ENCODE results near the gene ERAP2. TPM values are rescaled to one million over a fixed set of nuclear protein-coding genes. Genes with fewer than 3 reads are reported as not detected.

ERAP2 gene
- polyA plus RNA-seq, 1 donor (not counting 4 experiments of a cell fraction or from before 2014, with no cell fraction given), result 41.0 TPM

DNA sequence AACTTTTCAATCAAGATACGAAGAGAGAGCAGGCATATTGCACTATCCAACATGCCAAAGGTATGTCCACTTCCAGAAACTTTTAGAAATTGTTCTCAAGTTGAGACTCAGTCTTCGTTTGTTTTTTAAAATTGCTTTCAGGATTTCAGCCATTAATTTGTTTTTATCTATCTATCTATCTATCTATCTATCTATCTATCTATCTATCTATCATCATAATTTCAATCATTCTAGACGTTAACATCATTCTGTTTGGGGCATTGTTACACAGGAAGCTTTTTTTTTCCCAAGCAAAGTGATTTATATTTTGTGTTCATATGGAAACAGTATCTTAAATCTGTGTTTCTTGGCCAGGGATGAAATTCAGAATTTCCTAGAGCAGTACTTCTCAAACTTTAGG, 7.6 kb downstream of the ERAP2 start:
- dilution Hi-C loops (cut with MboI; ENCODE audit: extremely low pct_ligation_motif_present, low sequenced_read_pairs), result no loop called here
- Histone ChIP-seq H3K36me3 (ENCODE audit: control insufficient read depth in 2 of 2, extremely low read depth in 1 of 2, insufficient read depth in 2 of 2, low read length in 2 of 2) (peaks cover 2 to 5% of the 10 kb centered on the region in 2 experiments), H3K4me3 (ENCODE audit: control insufficient read depth in 2 of 3, extremely low read depth in 1 of 3, insufficient read depth in 2 of 3, low read depth in 1 of 3, low read length in 3 of 3) (no peak overlapping the region), H3K4me1 (ENCODE audit: control insufficient read depth, extremely low read depth, insufficient read depth, low read length) (peaks cover 27% of the 10 kb centered on the region), H4K20me1 (ENCODE audit: control insufficient read depth, extremely low read depth, insufficient read depth, low read length) (no peaks in the 10 kb centered on the region), H3K4me2 (ENCODE audit: control insufficient read depth, extremely low read depth, insufficient read depth, low read depth, low read length) (no peak overlapping the region), H3K9me3 (ENCODE audit: control insufficient read depth, low read depth, low read length) (no peaks in the 10 kb centered on the region), H2AFZ (ENCODE audit: control insufficient read depth, low read length) (no peak overlapping the region), H3K79me2 (ENCODE audit: control insufficient read depth, insufficient read depth, low read length) (no peaks in the 10 kb centered on the region), H3K27ac (ENCODE audit: control insufficient read depth, insufficient read depth, low read length) (no peak overlapping the region), H3K27me3 (ENCODE audit: control insufficient read depth, extremely low read depth, insufficient read depth, low read length) (no peaks in the 10 kb centered on the region), H3K9ac (ENCODE audit: control insufficient read depth, extremely low read depth, insufficient read depth, low read length) (no peak overlapping the region), H3K9me1 (ENCODE audit: control insufficient read depth, extremely low read depth, insufficient read depth, low read length) (no peaks in the 10 kb centered on the region)
- DNase-seq (ENCODE audit: low read depth, low spot score), result no peak
- FAIRE-seq, result no peak
- TF ChIP-seq, protein P1, sequence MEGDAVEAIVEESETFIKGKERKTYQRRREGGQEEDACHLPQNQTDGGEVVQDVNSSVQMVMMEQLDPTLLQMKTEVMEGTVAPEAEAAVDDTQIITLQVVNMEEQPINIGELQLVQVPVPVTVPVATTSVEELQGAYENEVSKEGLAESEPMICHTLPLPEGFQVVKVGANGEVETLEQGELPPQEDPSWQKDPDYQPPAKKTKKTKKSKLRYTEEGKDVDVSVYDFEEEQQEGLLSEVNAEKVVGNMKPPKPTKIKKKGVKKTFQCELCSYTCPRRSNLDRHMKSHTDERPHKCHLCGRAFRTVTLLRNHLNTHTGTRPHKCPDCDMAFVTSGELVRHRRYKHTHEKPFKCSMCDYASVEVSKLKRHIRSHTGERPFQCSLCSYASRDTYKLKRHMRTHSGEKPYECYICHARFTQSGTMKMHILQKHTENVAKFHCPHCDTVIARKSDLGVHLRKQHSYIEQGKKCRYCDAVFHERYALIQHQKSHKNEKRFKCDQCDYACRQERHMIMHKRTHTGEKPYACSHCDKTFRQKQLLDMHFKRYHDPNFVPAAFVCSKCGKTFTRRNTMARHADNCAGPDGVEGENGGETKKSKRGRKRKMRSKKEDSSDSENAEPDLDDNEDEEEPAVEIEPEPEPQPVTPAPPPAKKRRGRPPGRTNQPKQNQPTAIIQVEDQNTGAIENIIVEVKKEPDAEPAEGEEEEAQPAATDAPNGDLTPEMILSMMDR (optimal IDR thresholded peaks at IDR 0.05 in 1 of 3, IDR thresholded peaks at IDR 0.05 in 1 of 3, conservative IDR thresholded peaks at IDR 0.05 in 1 of 3; ENCODE audit: extremely low read depth in 1 of 3, insufficient read depth in 2 of 3, low read length in 3 of 3), result no peak
- TF ChIP-seq EZH2 (IDR thresholded peaks at IDR 0.05; ENCODE audit: low read length), result no peak

DNA sequence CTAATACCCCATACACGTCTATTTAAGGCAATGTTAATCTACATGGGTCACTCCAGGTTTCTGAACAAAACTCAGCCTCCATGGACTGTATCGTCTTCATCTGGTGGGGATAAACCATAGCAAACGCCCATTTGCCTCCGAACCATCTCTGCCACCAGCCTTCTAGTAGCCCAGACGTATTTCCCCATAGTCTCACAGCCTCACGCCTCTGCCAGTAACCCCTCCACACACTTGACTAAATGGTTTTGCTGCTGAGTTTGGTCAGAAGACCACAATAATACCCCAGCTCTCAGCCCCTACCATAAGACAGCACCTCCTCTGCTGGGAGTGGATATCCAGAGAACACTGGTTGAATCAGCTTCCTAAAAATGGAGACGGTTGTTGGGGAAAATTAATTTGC, 8.7 kb downstream of the ERAP2 start:
- dilution Hi-C loops (cut with MboI; ENCODE audit: extremely low pct_ligation_motif_present, low sequenced_read_pairs), result no loop called here
- Histone ChIP-seq H3K4me1 (ENCODE audit: control insufficient read depth, extremely low read depth, insufficient read depth, low read length) (peaks cover 24% of the 10 kb centered on the region), H3K4me3 (ENCODE audit: control insufficient read depth in 2 of 3, extremely low read depth in 1 of 3, insufficient read depth in 2 of 3, low read depth in 1 of 3, low read length in 3 of 3) (no peak overlapping the region), H3K9me1 (ENCODE audit: control insufficient read depth, extremely low read depth, insufficient read depth, low read length) (no peaks in the 10 kb centered on the region), H3K4me2 (ENCODE audit: control insufficient read depth, extremely low read depth, insufficient read depth, low read depth, low read length) (no peak overlapping the region), H3K9ac (ENCODE audit: control insufficient read depth, extremely low read depth, insufficient read depth, low read length) (no peak overlapping the region), H3K79me2 (ENCODE audit: control insufficient read depth, insufficient read depth, low read length) (no peaks in the 10 kb centered on the region), H3K9me3 (ENCODE audit: control insufficient read depth, low read depth, low read length) (no peaks in the 10 kb centered on the region), H3K27ac (ENCODE audit: control insufficient read depth, insufficient read depth, low read length) (no peak overlapping the region), H3K36me3 (ENCODE audit: control insufficient read depth in 2 of 2, extremely low read depth in 1 of 2, insufficient read depth in 2 of 2, low read length in 2 of 2) (peaks cover 2 to 5% of the 10 kb centered on the region in 2 experiments), H4K20me1 (ENCODE audit: control insufficient read depth, extremely low read depth, insufficient read depth, low read length) (no peaks in the 10 kb centered on the region), H2AFZ (ENCODE audit: control insufficient read depth, low read length) (no peak overlapping the region), H3K27me3 (ENCODE audit: control insufficient read depth, extremely low read depth, insufficient read depth, low read length) (no peaks in the 10 kb centered on the region)
- FAIRE-seq (no peak), DNase-seq (ENCODE audit: low read depth, low spot score) (no peak)
- no peak for TF ChIP-seq EZH2 (IDR thresholded peaks at IDR 0.05; ENCODE audit: low read length)
- TF ChIP-seq, protein P1 (optimal IDR thresholded peaks at IDR 0.05 in 1 of 3, IDR thresholded peaks at IDR 0.05 in 1 of 3, conservative IDR thresholded peaks at IDR 0.05 in 1 of 3; ENCODE audit: extremely low read depth in 1 of 3, insufficient read depth in 2 of 3, low read length in 3 of 3), result no peak
